K562 (cell line): ENCODE measurements around the gene KCNJ4. TPM values are rescaled to one million over a fixed set of nuclear protein-coding genes. Genes with fewer than 3 reads are reported as not detected.

Experiments used
- CBFB ChIP-seq: sonication (generic); formaldehyde crosslinking; IDR thresholded peaks from 2 replicates; pipeline ENCODE4 v1.4.0; 2020; ENCODE audit warnings: mild to moderate bottlenecking, missing genetic modification reagents
- DIDO1 ChIP-seq: fragments of 450-650 bp; IDR thresholded peaks from 2 replicates; pipeline ENCODE4 v1.6.1; 2016; ENCODE audit warnings: low read depth, missing biosample characterization, missing genetic modification characterization
- GATAD2A ChIP-seq: fragments of 450-650 bp; IDR thresholded peaks from 2 replicates; pipeline ENCODE4 v1.6.1; 2017
- HMG20B ChIP-seq: fragments of 250-450 bp; sonication (Bioruptor Pico); IDR thresholded peaks from 2 replicates; pipeline ENCODE4 v1.5.0; 2021; ENCODE audit warnings: mild to moderate bottlenecking
- KAT7 ChIP-seq: sonication (generic); formaldehyde crosslinking; IDR thresholded peaks from 2 replicates; pipeline ENCODE4 v1.8.0; 2022; ENCODE audit warnings: missing genetic modification reagents, mild to moderate bottlenecking, borderline replicate concordance
- MED1 ChIP-seq: sonication (generic); formaldehyde crosslinking; IDR thresholded peaks from 2 replicates; pipeline ENCODE4 v1.8.1; 2023; ENCODE audit warnings: missing genetic modification reagents, borderline replicate concordance
- MNT ChIP-seq, 2 experiments: fragments of 450-650 bp; conservative IDR thresholded peaks; 2 replicates each; pipeline ENCODE4 v1.6.1; 2017; ENCODE audit warnings: mild to moderate bottlenecking in 2 of 2, moderate library complexity in 2 of 2
- MTA2 ChIP-seq: fragments of 450-650 bp; IDR thresholded peaks from 2 replicates; pipeline ENCODE4 v1.6.1; 2016; ENCODE audit warnings: low read depth
- PHB ChIP-seq: fragments of 250-450 bp; sonication (Bioruptor Pico); IDR thresholded peaks from 2 replicates; pipeline ENCODE4 v1.5.0; 2021
- PML ChIP-seq: IDR thresholded peaks from 2 replicates; pipeline ENCODE4 v1.6.1; 2012; ENCODE audit warnings: low read length, inconsistent platforms
- POLR2H ChIP-seq: IDR thresholded peaks from 2 replicates; pipeline ENCODE4 v1.6.1; 2016; ENCODE audit warnings: missing genetic modification characterization, low read depth, mild to moderate bottlenecking, control low read depth, missing compliant biosample characterization, moderate library complexity
- PREB ChIP-seq: sonication (generic); formaldehyde crosslinking; IDR thresholded peaks from 2 replicates; pipeline ENCODE4 v1.8.1; 2023; ENCODE audit warnings: mild to moderate bottlenecking, missing genetic modification reagents
- RFX5 ChIP-seq: IDR thresholded peaks from 2 replicates; pipeline ENCODE4 v1.6.1; 2011; ENCODE audit warnings: low read depth, mild to moderate bottlenecking, improper control_type of control experiment, low read length
- SAFB ChIP-seq: fragments of 200-400 bp; formaldehyde crosslinking; IDR thresholded peaks from 2 replicates; pipeline ENCODE4 v1.6.1; 2017; ENCODE audit warnings: low read depth, low read length, borderline replicate concordance
- SMAD4 ChIP-seq: fragments of 250-450 bp; sonication (Bioruptor Pico); conservative IDR thresholded peaks from 2 replicates; pipeline ENCODE4 v1.8.0; 2021; ENCODE audit warnings: inconsistent platforms, mild to moderate bottlenecking, moderate library complexity
- TEAD2 ChIP-seq: fragments of 450-650 bp; IDR thresholded peaks from 2 replicates; pipeline ENCODE4 v1.6.1; 2016; ENCODE audit warnings: missing genetic modification characterization, control low read depth, missing compliant biosample characterization
- WHSC1 ChIP-seq: IDR thresholded peaks from one replicate; pipeline ENCODE4 v1.6.1; 2012; ENCODE audit warnings: low read length, control low read depth, inconsistent platforms
- ZNF197 ChIP-seq: fragments of 200-800 bp; sonication (Bioruptor generic); IDR thresholded peaks from 2 replicates; pipeline ENCODE4 v1.6.1; 2016; ENCODE audit warnings: low read depth, missing genetic modification characterization, missing compliant biosample characterization
- ZNF436 ChIP-seq: fragments of 250-450, 450-650 bp; sonication (Bioruptor Pico); formaldehyde crosslinking; IDR thresholded peaks from 2 replicates; pipeline ENCODE4 v1.7.0; 2020; ENCODE audit warnings: mild to moderate bottlenecking
- ZNF561 ChIP-seq: fragments of 450-650 bp; formaldehyde crosslinking; conservative IDR thresholded peaks from 2 replicates; pipeline ENCODE4 v1.4.0; 2020; ENCODE audit warnings: mild to moderate bottlenecking, moderate library complexity
- polyA plus RNA-seq, 8 experiments: library from polyadenylated mRNA; depleted of rRNA in 4 of 8; stranded (reverse) in 5 of 8; unstranded in 3 of 8; fragments of >200 nt; fragmentation: Nextera tagmentation in 2 of 8; fragmentation: Illumina TruSeq in 1 of 8; extraction: Ambion mirVana in 2 of 8; extraction: Trizol in 1 of 8; gene quantifications; 2 replicates each; pipeline versions ENCODE4 v1.2.1 to v1.2.3, GENCODE V29; 2011 to 2014; ENCODE audit warnings: inconsistent platforms in 1 of 8, missing spikeins in 1 of 8
- total RNA-seq, 7 experiments: library from RNA; depleted of rRNA in 6 of 7; stranded (reverse); fragments of >200 nt in 6 of 7; fragmentation: Illumina TruSeq in 2 of 7; extraction: Trizol in 2 of 7; gene quantifications; 2 replicates each; pipeline versions ENCODE4 v1.2.1 to v1.2.3, GENCODE V29; 2011 to 2021; ENCODE audit warnings: low replicate concordance in 1 of 7
- TF ChIP-seq, protein P1 (sequence below), 2 experiments: fragments of 200-800 bp in 1 of 2; sonication (Bioruptor generic) in 1 of 2; sonication (generic) in 1 of 2; formaldehyde crosslinking in 1 of 2; IDR thresholded peaks in 1 of 2; conservative IDR thresholded peaks in 1 of 2; 2 replicates each; pipeline versions ENCODE4 v1.5.0 to v1.6.1; 2016 to 2020; ENCODE audit warnings: missing compliant biosample characterization in 1 of 2, missing genetic modification characterization in 1 of 2, missing genetic modification reagents in 1 of 2
- TF ChIP-seq, protein P2 (sequence below), 2 experiments: fragments of 250-450 bp in 1 of 2; fragments of 450-650 bp in 1 of 2; sonication (Bioruptor Pico) in 1 of 2; IDR thresholded peaks; 2 replicates each; pipeline versions ENCODE4 v1.6.1 to v1.8.0; 2016 to 2021; ENCODE audit warnings: mild to moderate bottlenecking in 2 of 2, moderate library complexity in 2 of 2, missing compliant biosample characterization in 1 of 2, missing genetic modification characterization in 1 of 2

KCNJ4 gene
- total and polyA plus RNA-seq, 9 of the 15 experiments (the other 6 are each of a cell fraction or from before 2014, with no cell fraction given): 0.07 to 0.55 (median 0.09) TPM; not detected in 4

DNA sequence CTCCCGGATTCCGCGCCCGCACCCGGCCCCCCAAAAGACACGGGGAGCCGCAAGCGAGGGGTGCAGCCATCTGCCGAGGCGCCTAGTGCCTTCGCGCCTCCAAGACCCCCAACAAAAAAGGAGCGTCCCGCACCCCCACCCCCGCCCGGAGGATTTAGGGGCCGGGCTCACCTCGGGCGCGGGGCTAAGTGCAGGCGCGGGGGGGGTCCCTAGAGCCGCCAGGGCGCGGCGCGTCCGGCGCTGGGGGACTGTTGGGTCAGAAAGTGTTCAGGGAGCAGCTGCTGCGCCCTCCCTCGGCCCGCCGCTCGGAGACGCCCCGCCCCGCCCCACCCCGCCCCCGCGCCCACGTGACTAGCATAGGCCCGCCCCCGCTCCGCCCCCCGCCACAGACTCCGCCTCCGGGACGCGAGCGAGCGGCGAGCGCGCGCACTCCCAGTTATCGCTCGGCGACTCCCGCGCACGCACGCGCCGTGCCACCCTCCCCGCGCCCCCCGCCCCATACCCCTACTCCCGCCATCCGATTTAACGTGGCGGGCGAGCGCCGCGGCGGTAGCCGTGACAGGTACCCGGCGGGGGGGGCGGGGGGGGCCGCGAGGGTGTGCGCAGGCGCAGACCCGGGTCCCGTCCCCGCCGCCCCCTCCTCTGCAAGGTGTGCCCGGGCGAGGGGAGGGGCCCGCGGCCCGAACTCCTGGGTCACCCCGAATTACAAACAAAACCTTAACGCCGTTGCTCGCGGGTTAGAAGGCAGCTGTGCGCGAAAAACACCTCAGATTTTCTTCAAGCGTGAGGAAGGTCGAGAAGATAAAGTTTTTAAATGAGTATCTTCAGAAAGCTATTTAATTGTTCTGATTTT is 56.2 kb downstream of the KCNJ4 start (continued):
- TF ChIP-seq PML: no peak
- no peak for TF ChIP-seq TEAD2 (tag)
- TF ChIP-seq PREB (CRISPR knock-in tag): no peak
- TF ChIP-seq PHB (CRISPR knock-in tag): no peak
- no peak for TF ChIP-seq GATAD2A
- no peak for TF ChIP-seq SAFB
- TF ChIP-seq, protein P1, sequence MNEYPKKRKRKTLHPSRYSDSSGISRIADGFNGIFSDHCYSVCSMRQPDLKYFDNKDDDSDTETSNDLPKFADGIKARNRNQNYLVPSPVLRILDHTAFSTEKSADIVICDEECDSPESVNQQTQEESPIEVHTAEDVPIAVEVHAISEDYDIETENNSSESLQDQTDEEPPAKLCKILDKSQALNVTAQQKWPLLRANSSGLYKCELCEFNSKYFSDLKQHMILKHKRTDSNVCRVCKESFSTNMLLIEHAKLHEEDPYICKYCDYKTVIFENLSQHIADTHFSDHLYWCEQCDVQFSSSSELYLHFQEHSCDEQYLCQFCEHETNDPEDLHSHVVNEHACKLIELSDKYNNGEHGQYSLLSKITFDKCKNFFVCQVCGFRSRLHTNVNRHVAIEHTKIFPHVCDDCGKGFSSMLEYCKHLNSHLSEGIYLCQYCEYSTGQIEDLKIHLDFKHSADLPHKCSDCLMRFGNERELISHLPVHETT (CRISPR knock-in tag; conservative IDR thresholded peaks at IDR 0.05 in 1 of 2, IDR thresholded peaks at IDR 0.05 in 1 of 2): 0 out of 4 replicates have a peak, but pooled peaks of 1 of the 2 experiments have one; percentile 26
- TF ChIP-seq ZNF561 (CRISPR knock-in tag): no peak
- TF ChIP-seq WHSC1: no peak
- TF ChIP-seq, protein P2, sequence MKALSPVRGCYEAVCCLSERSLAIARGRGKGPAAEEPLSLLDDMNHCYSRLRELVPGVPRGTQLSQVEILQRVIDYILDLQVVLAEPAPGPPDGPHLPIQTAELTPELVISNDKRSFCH (CRISPR knock-in tag; IDR thresholded peaks at IDR 0.05): no peak
- TF ChIP-seq, protein P2 (tag; IDR thresholded peaks at IDR 0.05): no peak
- TF ChIP-seq MNT (conservative IDR thresholded peaks at IDR 0.05): no peak; a peak in 1 of 4 replicates
- 0 out of 2 replicates have a peak, but pooled peaks have one; percentile 5 for TF ChIP-seq SMAD4 (CRISPR knock-in tag)
- TF ChIP-seq RFX5: no peak
- no peak for TF ChIP-seq KAT7
- TF ChIP-seq DIDO1 (tag): no peak
- 0 out of 2 replicates have a peak, but pooled peaks have one; percentile 26 for TF ChIP-seq POLR2H (tag)
- TF ChIP-seq CBFB (CRISPR knock-in tag): no peak
- TF ChIP-seq ZNF197: 0 out of 2 replicates have a peak, but pooled peaks have one; percentile 18
- no peak for TF ChIP-seq MTA2
- no peak for TF ChIP-seq HMG20B (CRISPR knock-in tag)
- TF ChIP-seq MED1 (CRISPR knock-in tag): no peak
- no peak for TF ChIP-seq ZNF436 (CRISPR knock-in tag)
